SU-DHL-6 (cell line): ENCODE results near the gene SLC25A29.

ENCODE experiments used
- CTCF ChIP-seq: fragments of 200-600 bp; sonication (generic); IDR thresholded peaks from one replicate; pipeline ENCODE4 v1.5.1; 2017; ENCODE audit warnings: antibody characterized with exemption, mild to moderate bottlenecking, low read length, moderate library complexity; ENCODE audit not compliant: insufficient read depth, poor library complexity, severe bottlenecking
- EZH2phosphoT487 ChIP-seq: fragments of 200-600 bp; sonication (generic), shearing (Covaris generic); conservative IDR thresholded peaks from 2 replicates; pipeline ENCODE4 v1.6.1; 2018; ENCODE audit warnings: mild to moderate bottlenecking, antibody characterized with exemption, low read length, moderate library complexity, mixed read lengths

- TF ChIP-seq EZH2phosphoT487, result no peak
- no peak for TF ChIP-seq CTCF
Observed at GRCh38 chr14:100305324-100306100, 732 bp downstream of the SLC25A29 start.
